ENCODE results near the gene LENEP.

The LENEP gene

GRCh38 chr1:154967331-154967950 lies 25.9 kb upstream of the LENEP start:
- no peak for TF ChIP-seq CTCF (IDR thresholded peaks at IDR 0.05; ENCODE audit: low read depth, low read length)
- H3K4me3 ChIP-seq (ENCODE audit: low read depth, low read length): no peak overlapping the region

- H3K4me3 ChIP-seq (ENCODE audit: low read depth, low read length): peak overlapping the region; percentile 89
- no peak for TF ChIP-seq CTCF (IDR thresholded peaks at IDR 0.05; ENCODE audit: low read depth, low read length)
Measured at GRCh38 chr1:154968731-154969130, 24.7 kb upstream of the LENEP start.

- no peak for TF ChIP-seq CTCF (IDR thresholded peaks at IDR 0.05; ENCODE audit: low read depth, low read length)
- H3K4me3 ChIP-seq (ENCODE audit: low read depth, low read length): peak overlapping the region; percentile 89
Measured at GRCh38 chr1:154969246-154969645, 24.1 kb upstream of the LENEP start.

GRCh38 chr1:154969860-154970452 lies 23.4 kb upstream of the LENEP start:
- peak overlapping the region; percentile 89 for H3K4me3 ChIP-seq (ENCODE audit: low read depth, low read length)
- TF ChIP-seq CTCF (IDR thresholded peaks at IDR 0.05; ENCODE audit: low read depth, low read length): no peak

GRCh38 chr1:154970631-154971340 lies 22.6 kb upstream of the LENEP start, which contains the start of gene SHC1:
Gene SHC1 (minus strand): TSS chr1:154970747. CDS start chr1:154970526, 221 bp downstream.
- TF ChIP-seq CTCF (IDR thresholded peaks at IDR 0.05; ENCODE audit: low read depth, low read length): no peak
- peak within 1 kb of the TSS; percentile 89 for H3K4me3 ChIP-seq (ENCODE audit: low read depth, low read length)

- peak overlapping the region; percentile 89 for H3K4me3 ChIP-seq (ENCODE audit: low read depth, low read length)
- TF ChIP-seq CTCF (IDR thresholded peaks at IDR 0.05; ENCODE audit: low read depth, low read length): no peak
Measured at GRCh38 chr1:154971341-154971998, 21.9 kb upstream of the LENEP start.

GRCh38 chr1:154972213-154972516 lies 21.2 kb upstream of the LENEP start:
- H3K4me3 ChIP-seq (ENCODE audit: low read depth, low read length): peak overlapping the region; percentile 89
- TF ChIP-seq CTCF (IDR thresholded peaks at IDR 0.05; ENCODE audit: low read depth, low read length): no peak

Data from WI38 (cell line).